Measurements from ENCODE around the gene DUS4L.

- TF ChIP-seq CTCF (conservative IDR thresholded peaks at IDR 0.05; ENCODE audit: low read length) (no peak), EZH2phosphoT487 (IDR thresholded peaks at IDR 0.05; ENCODE audit: borderline replicate concordance, low read depth, low read length) (no peak)
These were observed 9.8 kb downstream of the DUS4L start for GRCh38 chr7:107573537-107573936.
